ENCODE data around the gene TTLL3.
A peak's percentile ranks its signal among the peaks of the same experiment; 100 is the strongest.
"Not testable (repeated sequence)": the region's sequence is repeated elsewhere in the genome, so short reads cannot be mapped to it uniquely, and the experiment has no call there.

Gene TTLL3

DNA sequence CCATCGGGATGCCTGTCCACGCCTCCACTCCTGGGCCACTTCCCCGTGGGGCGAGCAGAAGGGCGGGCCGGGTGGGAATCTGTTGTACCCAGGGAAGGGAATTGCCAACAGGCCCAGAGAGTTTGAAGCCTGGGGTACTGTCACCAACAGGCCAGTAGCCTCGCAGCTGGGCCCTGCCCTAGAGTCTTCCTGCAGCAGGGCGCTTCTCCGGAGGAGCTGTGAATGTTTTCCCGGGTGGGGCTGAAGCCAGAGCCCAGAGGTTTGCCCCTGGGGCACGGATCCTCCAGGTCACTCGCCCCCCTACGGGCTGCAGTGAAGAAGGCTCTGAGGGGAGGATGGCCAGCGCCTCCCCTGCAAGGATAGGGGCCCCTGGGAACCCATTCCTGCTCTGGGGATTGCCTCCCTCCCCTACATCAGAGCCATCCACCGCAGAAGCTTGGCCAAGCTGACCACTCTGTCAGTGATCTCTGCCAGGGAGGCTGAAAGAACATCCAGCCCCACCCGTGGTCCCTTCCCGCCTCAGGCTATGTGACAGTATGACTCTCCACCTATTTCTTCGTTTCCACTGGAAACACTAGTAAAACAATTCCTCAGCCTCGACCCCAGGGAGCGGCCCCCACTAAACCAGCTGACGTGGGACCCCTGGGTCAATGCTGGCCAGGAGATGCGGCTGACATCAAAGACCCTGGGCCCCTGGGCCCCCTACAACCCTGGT, 53.2 kb downstream of the TTLL3 start:
- no peak for ATAC-seq
- TF ChIP-seq POU6F1 (CRISPR knock-in tag; IDR thresholded peaks at IDR 0.05; ENCODE audit: borderline replicate concordance, low read depth) = no peak

- TF ChIP-seq POU6F1 (CRISPR knock-in tag; IDR thresholded peaks at IDR 0.05; ENCODE audit: borderline replicate concordance, low read depth) (no peak), TCF4 (CRISPR knock-in tag; IDR thresholded peaks at IDR 0.05; ENCODE audit: borderline replicate concordance) (no peak), RARB (CRISPR knock-in tag; IDR thresholded peaks at IDR 0.05) (no peak), ZC3H10 (CRISPR knock-in tag; IDR thresholded peaks at IDR 0.05) (no peak), CSDC2 (CRISPR knock-in tag; IDR thresholded peaks at IDR 0.05) (no peak), ZFP30 (CRISPR knock-in tag; IDR thresholded peaks at IDR 0.05) (no peak), BACH2 (CRISPR knock-in tag; IDR thresholded peaks at IDR 0.05; ENCODE audit: borderline replicate concordance) (no peak), ZNF565 (CRISPR knock-in tag; conservative IDR thresholded peaks at IDR 0.05; ENCODE audit: low read depth) (no peak), ARNTL (CRISPR knock-in tag; IDR thresholded peaks at IDR 0.05; ENCODE audit: borderline replicate concordance, low read depth) (no peak), TOX (CRISPR knock-in tag; IDR thresholded peaks at IDR 0.05; ENCODE audit: borderline replicate concordance) (no peak), ZFP3 (CRISPR knock-in tag; IDR thresholded peaks at IDR 0.05) (no peak), PPARA (CRISPR knock-in tag; IDR thresholded peaks at IDR 0.05; ENCODE audit: borderline replicate concordance) (no peak), ZNF70 (CRISPR knock-in tag; IDR thresholded peaks at IDR 0.05) (no peak), SNAI2 (CRISPR knock-in tag; IDR thresholded peaks at IDR 0.05) (no peak), ISL1 (CRISPR knock-in tag; IDR thresholded peaks at IDR 0.05) (no peak)
- TF ChIP-seq, protein P1, sequence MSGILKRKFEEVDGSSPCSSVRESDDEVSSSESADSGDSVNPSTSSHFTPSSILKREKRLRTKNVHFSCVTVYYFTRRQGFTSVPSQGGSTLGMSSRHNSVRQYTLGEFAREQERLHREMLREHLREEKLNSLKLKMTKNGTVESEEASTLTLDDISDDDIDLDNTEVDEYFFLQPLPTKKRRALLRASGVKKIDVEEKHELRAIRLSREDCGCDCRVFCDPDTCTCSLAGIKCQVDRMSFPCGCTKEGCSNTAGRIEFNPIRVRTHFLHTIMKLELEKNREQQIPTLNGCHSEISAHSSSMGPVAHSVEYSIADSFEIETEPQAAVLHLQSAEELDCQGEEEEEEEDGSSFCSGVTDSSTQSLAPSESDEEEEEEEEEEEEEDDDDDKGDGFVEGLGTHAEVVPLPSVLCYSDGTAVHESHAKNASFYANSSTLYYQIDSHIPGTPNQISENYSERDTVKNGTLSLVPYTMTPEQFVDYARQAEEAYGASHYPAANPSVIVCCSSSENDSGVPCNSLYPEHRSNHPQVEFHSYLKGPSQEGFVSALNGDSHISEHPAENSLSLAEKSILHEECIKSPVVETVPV (CRISPR knock-in tag; IDR thresholded peaks at IDR 0.05) = no peak
- ATAC-seq = peak; percentile 28
Measured at GRCh38 chr3:9864200-9864927, 54.3 kb downstream of the TTLL3 start.

DNA sequence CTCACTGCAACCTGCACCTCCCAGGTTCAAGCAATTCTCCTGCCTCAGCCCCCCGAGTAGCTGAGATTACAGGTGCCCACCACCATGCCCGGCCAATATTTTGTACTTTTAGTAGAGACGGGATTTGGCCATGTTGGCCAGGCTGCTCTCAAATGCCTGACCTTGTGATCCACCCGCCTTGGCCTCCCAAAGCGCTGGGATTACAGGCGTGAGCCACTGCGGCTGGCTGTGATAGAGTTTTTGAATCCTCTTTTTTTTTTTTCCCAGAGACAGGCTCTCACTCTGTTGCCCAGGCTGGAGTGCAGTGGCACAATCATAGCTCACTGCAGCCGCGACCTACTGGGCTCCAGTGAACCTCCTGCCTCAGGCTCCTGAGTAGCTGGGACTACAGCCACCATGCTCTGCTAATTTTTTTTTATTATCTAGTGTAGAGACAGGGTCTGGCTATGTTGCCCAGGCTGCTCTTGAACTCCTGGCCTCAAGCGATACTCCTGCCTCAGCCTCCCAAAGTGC, 55.1 kb downstream of the TTLL3 start:
- not testable (repeated sequence) for ATAC-seq

- ATAC-seq = no peak
- TF ChIP-seq TOX (CRISPR knock-in tag; IDR thresholded peaks at IDR 0.05; ENCODE audit: borderline replicate concordance) (no peak), ZNF8 (CRISPR knock-in tag; IDR thresholded peaks at IDR 0.05) (no peak), BACH2 (CRISPR knock-in tag; IDR thresholded peaks at IDR 0.05; ENCODE audit: borderline replicate concordance) (no peak), TCF4 (CRISPR knock-in tag; IDR thresholded peaks at IDR 0.05; ENCODE audit: borderline replicate concordance) (no peak), TSHZ2 (CRISPR knock-in tag; IDR thresholded peaks at IDR 0.05) (no peak), ISL1 (CRISPR knock-in tag; IDR thresholded peaks at IDR 0.05) (no peak), ZC3H10 (CRISPR knock-in tag; IDR thresholded peaks at IDR 0.05) (no peak), ZFP30 (CRISPR knock-in tag; IDR thresholded peaks at IDR 0.05) (no peak), PATZ1 (CRISPR knock-in tag; IDR thresholded peaks at IDR 0.05; ENCODE audit: borderline replicate concordance) (no peak), RARB (CRISPR knock-in tag; IDR thresholded peaks at IDR 0.05) (no peak)
- TF ChIP-seq, protein P2, sequence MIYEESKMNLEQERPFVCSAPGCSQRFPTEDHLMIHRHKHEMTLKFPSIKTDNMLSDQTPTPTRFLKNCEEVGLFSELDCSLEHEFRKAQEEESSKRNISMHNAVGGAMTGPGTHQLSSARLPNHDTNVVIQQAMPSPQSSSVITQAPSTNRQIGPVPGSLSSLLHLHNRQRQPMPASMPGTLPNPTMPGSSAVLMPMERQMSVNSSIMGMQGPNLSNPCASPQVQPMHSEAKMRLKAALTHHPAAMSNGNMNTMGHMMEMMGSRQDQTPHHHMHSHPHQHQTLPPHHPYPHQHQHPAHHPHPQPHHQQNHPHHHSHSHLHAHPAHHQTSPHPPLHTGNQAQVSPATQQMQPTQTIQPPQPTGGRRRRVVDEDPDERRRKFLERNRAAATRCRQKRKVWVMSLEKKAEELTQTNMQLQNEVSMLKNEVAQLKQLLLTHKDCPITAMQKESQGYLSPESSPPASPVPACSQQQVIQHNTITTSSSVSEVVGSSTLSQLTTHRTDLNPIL (CRISPR knock-in tag; IDR thresholded peaks at IDR 0.05; ENCODE audit: low read depth) = no peak
- TF ChIP-seq, protein P1 (CRISPR knock-in tag; IDR thresholded peaks at IDR 0.05) = no peak
Measured at GRCh38 chr3:9866639-9867038, 56.6 kb downstream of the TTLL3 start.
